Astrocyte (in vitro differentiated cells and primary cell): ENCODE data around the gene PSMD3. TPM values are rescaled to one million over a fixed set of nuclear protein-coding genes. Genes with fewer than 3 reads are reported as not detected.

Experiments
- DNase-seq: peaks from one replicate; pipeline ENCODE4 v3.0.0-alpha.2; 2010; ENCODE audit warnings: low read depth
- FAIRE-seq: peaks from 2 replicates; lab custom pipeline; 2011; peaks lifted over from hg19 to GRCh38; lab: Jason Lieb, UNC
- H2AFZ ChIP-seq: 2 replicates; pipeline ENCODE4 v1.6.0; 2012; ENCODE audit warnings: low read depth, low read length, inconsistent platforms
- H3K27ac ChIP-seq: 2 replicates; pipeline ENCODE4 v1.5.1; 2011; ENCODE audit warnings: low read depth, low read length, inconsistent platforms
- H3K27me3 ChIP-seq: 2 replicates; pipeline ENCODE4 v1.6.0; 2011; ENCODE audit warnings: low read length, inconsistent platforms; ENCODE audit not compliant: insufficient read depth
- H3K36me3 ChIP-seq: 2 replicates; pipeline ENCODE4 v1.5.1; 2011; ENCODE audit warnings: low read length, inconsistent platforms; ENCODE audit not compliant: insufficient read depth
- H3K4me1 ChIP-seq: 2 replicates; pipeline ENCODE4 v1.5.1; 2011; ENCODE audit warnings: low read length, inconsistent platforms; ENCODE audit not compliant: insufficient read depth
- H3K4me2 ChIP-seq: 2 replicates; pipeline ENCODE4 v1.6.0; 2012; ENCODE audit warnings: low read length, inconsistent platforms
- H3K4me3 ChIP-seq: 2 replicates; pipeline ENCODE4 v1.5.1; 2011; ENCODE audit warnings: low read depth, mild to moderate bottlenecking, low read length, inconsistent platforms; ENCODE audit not compliant: insufficient read depth
- H3K79me2 ChIP-seq: 2 replicates; pipeline ENCODE4 v1.6.0; 2012; ENCODE audit warnings: mild to moderate bottlenecking, low read length, inconsistent platforms; ENCODE audit not compliant: insufficient read depth
- H3K9ac ChIP-seq: 2 replicates; pipeline ENCODE4 v1.6.0; 2012; ENCODE audit warnings: mild to moderate bottlenecking, low read length, inconsistent platforms
- H3K9me3 ChIP-seq: 2 replicates; pipeline ENCODE4 v1.5.1; 2012; ENCODE audit warnings: low read depth, mild to moderate bottlenecking, low read length, inconsistent platforms; ENCODE audit not compliant: insufficient read depth
- H4K20me1 ChIP-seq: 2 replicates; pipeline ENCODE4 v1.6.0; 2012; ENCODE audit warnings: low read length, inconsistent platforms; ENCODE audit not compliant: insufficient read depth
- H3K27ac Mint-ChIP-seq: one replicate; pipeline ENCODE4 v1.8.0; 2021; ENCODE audit warnings: mild to moderate bottlenecking, mixed read lengths; ENCODE audit not compliant: unreplicated experiment
- H3K27me3 Mint-ChIP-seq: one replicate; pipeline ENCODE4 v1.8.0; 2021; ENCODE audit warnings: low read depth, mixed read lengths; ENCODE audit not compliant: unreplicated experiment
- H3K36me3 Mint-ChIP-seq: one replicate; pipeline ENCODE4 v1.8.0; 2021; ENCODE audit warnings: low read depth, mixed read lengths; ENCODE audit not compliant: unreplicated experiment
- H3K4me1 Mint-ChIP-seq: one replicate; pipeline ENCODE4 v1.8.0; 2021; ENCODE audit warnings: low read depth, mixed read lengths; ENCODE audit not compliant: unreplicated experiment
- H3K4me3 Mint-ChIP-seq: one replicate; pipeline ENCODE4 v1.8.0; 2021; ENCODE audit warnings: mild to moderate bottlenecking, moderate library complexity, mixed read lengths; ENCODE audit not compliant: unreplicated experiment
- H3K9me3 Mint-ChIP-seq: one replicate; pipeline ENCODE4 v1.8.0; 2021; ENCODE audit warnings: mild to moderate bottlenecking, mixed read lengths; ENCODE audit not compliant: unreplicated experiment
- CTCF ChIP-seq: IDR thresholded peaks from 2 replicates; pipeline ENCODE4 v1.5.1; 2011; ENCODE audit warnings: low read depth, mild to moderate bottlenecking, inconsistent platforms, low read length, moderate library complexity; ENCODE audit not compliant: insufficient read depth
- EZH2 ChIP-seq: IDR thresholded peaks from 2 replicates; pipeline ENCODE4 v1.6.1; 2012; ENCODE audit warnings: mild to moderate bottlenecking, low read length, inconsistent platforms; ENCODE audit not compliant: insufficient read depth
- total RNA-seq: library from RNA; stranded (reverse); gene quantifications from 2 replicates; pipeline ENCODE4 v1.2.1, GENCODE V29; 2021

PSMD3 gene
- total RNA-seq, 1 donor from 2014 or later: 129 TPM

- Histone ChIP-seq H3K9me3 (no peaks in the 10 kb centered on the region), H4K20me1 (no peaks in the 10 kb centered on the region), H3K36me3 (no peaks in the 10 kb centered on the region), H3K4me2 (peak overlapping the region; percentile 83), H3K9ac (peak overlapping the region; percentile 85), H3K4me3 (peak overlapping the region; percentile 40), H3K79me2 (no peaks in the 10 kb centered on the region), H3K4me1 (peaks cover 19% of the 10 kb centered on the region), H2AFZ (peak overlapping the region; percentile 61), H3K27ac (peak overlapping the region; percentile 95), H3K27me3 (no peaks in the 10 kb centered on the region)
- Mint-ChIP-seq H3K27ac (peak overlapping the region; percentile 91), H3K9me3 (no peaks in the 10 kb centered on the region), H3K4me3 (peak overlapping the region; percentile 34), H3K36me3 (peaks cover 1% of the 10 kb centered on the region), H3K27me3 (peaks cover 17% of the 10 kb centered on the region), H3K4me1 (peaks cover 15% of the 10 kb centered on the region)
- TF ChIP-seq EZH2 (no peak), CTCF (peak; percentile 68)
- FAIRE-seq: peak; percentile 97
- peak; percentile 94 for DNase-seq
Measured at GRCh38 chr17:39939588-39940419, 40.8 kb upstream of the PSMD3 start.

GRCh38 chr17:39943702-39944392 lies 36.8 kb upstream of the PSMD3 start:
- no peaks in the 10 kb centered on the region for H3K27me3 ChIP-seq
- H3K4me1 Mint-ChIP-seq: peaks cover 11% of the 10 kb centered on the region
- no peak overlapping the region for H2AFZ ChIP-seq
- no peaks in the 10 kb centered on the region for H3K9me3 Mint-ChIP-seq
- H3K27me3 Mint-ChIP-seq: peaks cover 15% of the 10 kb centered on the region
- H3K27ac Mint-ChIP-seq: no peak overlapping the region
- no peak overlapping the region for H3K4me3 ChIP-seq
- DNase-seq (no peak), FAIRE-seq (no peak)
- H3K36me3 ChIP-seq: no peaks in the 10 kb centered on the region
- H3K4me3 Mint-ChIP-seq: no peak overlapping the region
- peaks cover 12% of the 10 kb centered on the region for H3K4me1 ChIP-seq
- H3K4me2 ChIP-seq: no peak overlapping the region
- no peaks in the 10 kb centered on the region for H3K36me3 Mint-ChIP-seq
- H3K27ac ChIP-seq: no peak overlapping the region
- no peaks in the 10 kb centered on the region for H3K79me2 ChIP-seq
- TF ChIP-seq CTCF: no peak
- TF ChIP-seq EZH2: no peak
- H3K9me3 ChIP-seq: no peaks in the 10 kb centered on the region
- no peak overlapping the region for H3K9ac ChIP-seq
- H4K20me1 ChIP-seq: no peaks in the 10 kb centered on the region

GRCh38 chr17:39944393-39944711 lies 36.3 kb upstream of the PSMD3 start:
- peaks cover 7% of the 10 kb centered on the region for H3K4me1 ChIP-seq
- no peak overlapping the region for H3K9ac ChIP-seq
- no peak for FAIRE-seq
- no peaks in the 10 kb centered on the region for H3K27me3 ChIP-seq
- no peak for DNase-seq
- no peak overlapping the region for H2AFZ ChIP-seq
- no peak overlapping the region for H3K27ac ChIP-seq
- Mint-ChIP-seq H3K36me3 (no peaks in the 10 kb centered on the region), H3K9me3 (no peaks in the 10 kb centered on the region), H3K4me3 (no peak overlapping the region), H3K27me3 (peaks cover 15% of the 10 kb centered on the region), H3K4me1 (peaks cover 9% of the 10 kb centered on the region), H3K27ac (no peak overlapping the region)
- no peak overlapping the region for H3K4me3 ChIP-seq
- H3K36me3 ChIP-seq: no peaks in the 10 kb centered on the region
- no peaks in the 10 kb centered on the region for H3K9me3 ChIP-seq
- no peaks in the 10 kb centered on the region for H3K79me2 ChIP-seq
- H3K4me2 ChIP-seq: no peak overlapping the region
- H4K20me1 ChIP-seq: no peaks in the 10 kb centered on the region
- TF ChIP-seq CTCF (no peak), EZH2 (no peak)
